GM18870 (cell line): Measurements from ENCODE around the gene GMIP.

Experiments
- ATAC-seq: cut with Tn5 transposase; IDR thresholded peaks from one replicate; pipeline ENCODE4 v1.9.1; 2021; ENCODE audit warnings: moderate library complexity; ENCODE audit not compliant: unreplicated experiment

GMIP gene

DNA sequence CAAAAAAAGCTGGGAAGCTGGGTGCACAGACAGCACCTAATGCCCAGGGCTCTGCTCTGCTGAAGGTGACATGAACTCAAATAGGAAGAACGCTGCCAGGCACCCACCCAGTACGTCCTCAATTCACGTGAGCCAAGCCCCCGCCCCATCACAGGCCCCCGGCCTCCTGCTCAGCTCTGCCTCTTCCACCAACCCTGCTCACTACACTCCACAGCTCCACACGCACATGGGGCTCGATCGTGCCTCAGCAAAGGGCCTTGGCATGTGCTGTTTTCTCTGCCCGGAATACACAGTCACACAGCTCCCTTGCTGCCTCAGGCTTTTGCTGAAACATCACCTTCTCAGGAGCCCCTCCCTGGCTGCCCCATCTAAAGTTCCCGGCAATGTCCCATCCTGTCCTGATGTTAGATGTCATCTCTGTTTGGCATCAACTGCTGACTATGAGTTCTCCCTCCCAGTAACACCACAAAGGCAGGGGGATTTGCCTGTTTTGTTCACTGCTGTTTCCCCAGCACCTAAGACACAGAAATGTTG, 17.8 kb upstream of the GMIP start:
- no peak for ATAC-seq

DNA sequence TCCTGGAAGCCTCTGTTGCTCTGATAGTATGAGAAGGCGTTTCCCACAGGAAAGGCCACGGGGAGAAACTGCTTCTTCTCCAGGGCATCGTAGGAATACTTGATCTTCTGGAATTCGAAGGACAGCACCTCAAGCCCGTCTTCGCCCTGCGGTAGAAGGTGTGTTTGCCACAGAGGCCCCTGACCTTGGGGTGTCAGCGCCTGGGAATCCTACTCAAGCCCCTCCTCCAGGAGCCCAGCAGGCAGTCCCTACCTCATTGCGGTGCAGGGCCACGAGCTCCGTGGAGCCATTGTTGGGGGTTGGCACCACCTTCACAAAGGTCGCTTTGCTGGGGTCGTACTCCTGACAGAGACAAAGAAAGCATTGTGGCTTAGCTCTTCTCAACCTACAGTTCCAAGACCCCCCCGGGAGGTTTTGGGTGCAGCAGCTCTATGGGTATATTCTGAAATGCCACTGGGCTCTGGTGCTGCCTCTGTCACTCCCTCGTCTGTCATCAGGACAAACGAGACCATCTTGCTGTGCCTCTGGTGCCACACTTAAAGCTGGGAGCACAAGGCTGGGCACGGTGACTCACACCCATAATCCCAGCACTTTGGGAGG, 16.3 kb upstream of the GMIP start:
- no peak for ATAC-seq

DNA sequence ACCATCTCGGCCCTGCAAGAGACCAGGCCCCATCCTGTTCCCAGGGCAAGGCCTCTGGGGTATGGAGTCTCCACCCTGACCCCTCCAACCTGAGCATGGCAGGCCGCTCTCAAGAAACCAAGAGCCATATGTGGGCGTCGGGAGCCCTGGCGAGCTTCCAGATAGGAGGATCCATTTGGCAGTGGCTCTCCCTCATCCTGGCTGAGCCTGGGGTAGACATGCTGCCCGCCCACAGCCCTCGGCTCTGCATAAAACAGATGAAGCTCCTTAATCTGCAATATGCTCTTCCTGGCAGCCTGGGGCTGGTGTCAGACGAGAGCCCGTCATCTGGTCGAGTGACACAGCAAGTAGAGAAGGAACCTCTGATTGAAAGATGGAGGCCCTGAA, 13.9 kb upstream of the GMIP start:
- ATAC-seq: no peak

DNA sequence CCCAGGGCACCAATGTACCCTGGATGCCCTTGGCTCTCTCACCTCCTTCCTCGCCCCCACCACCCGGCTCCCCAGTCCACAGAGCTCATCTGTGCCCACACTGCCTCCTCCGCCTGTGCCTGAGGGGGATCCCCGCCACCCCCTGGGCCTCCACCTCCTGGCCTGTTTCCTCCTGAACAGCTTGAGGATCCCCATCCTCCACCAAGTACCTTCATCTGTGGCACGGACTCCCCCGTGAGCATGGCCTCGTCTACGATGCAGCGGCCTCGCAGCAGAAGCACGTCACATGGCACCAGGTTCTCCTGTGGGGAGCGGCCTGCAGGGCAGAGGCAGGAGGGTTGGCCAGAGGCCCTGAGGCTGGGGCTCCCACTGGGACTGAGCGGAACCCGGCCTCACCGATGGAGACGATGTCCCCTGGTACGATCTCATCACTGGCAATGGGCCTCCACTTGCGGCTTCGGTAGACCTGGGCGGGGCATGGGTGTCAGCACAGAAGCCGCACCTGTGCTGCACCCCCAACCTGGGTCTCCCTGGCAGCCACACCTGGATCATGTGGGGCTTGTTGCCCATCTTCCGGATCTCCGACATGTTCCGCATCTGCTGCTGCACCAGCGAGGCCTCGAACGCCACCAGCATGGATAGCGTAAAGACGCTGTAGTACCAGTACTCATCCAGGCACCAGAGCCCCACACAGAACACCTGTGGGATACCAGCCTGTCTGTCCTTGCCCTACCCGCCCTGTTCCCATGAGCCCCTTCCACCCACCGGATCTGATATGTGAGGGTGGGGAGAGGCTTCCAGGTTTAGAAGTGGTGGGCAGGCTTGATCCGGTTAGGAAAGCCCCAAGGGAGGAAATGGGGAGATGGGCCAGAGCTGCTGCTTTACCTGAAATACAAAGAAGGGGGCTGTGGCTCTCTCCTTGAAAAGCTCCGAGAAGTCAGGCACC, 13.3 kb upstream of the GMIP start:
- no peak for ATAC-seq

DNA sequence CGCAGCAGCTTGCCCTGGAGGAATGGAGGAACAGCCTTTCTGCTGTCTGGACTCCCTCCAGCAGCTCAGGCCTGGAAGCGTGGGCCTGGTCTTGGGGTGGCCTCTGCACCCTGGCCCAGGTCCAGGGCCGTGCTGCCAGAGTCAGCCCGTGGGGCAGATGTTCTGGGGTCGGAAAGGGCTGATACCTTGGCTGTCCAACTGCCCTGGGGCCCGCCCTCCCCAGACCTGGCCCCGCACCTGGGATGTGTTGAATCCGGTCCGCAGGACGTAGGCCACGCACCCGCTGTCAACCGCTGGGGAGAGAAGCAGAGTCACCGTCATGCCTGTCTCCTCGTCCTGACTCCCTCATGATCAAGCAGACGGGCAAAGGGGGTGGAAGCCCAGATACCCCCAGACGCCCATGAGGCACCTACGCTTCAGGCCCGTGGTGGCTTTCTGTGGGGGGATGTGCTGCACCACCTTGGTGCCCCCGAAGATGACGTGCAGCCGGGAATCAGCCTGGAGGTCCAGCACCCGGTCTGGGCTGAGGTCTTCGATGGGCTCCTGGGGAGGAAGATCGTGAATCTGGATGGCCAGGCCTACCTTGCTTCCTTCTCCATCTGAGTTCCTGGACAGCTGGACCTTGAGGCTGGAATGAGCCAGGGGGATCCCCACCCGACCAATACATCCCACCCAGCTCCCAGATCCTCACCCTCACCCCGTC, 12.3 kb upstream of the GMIP start:
- no peak for ATAC-seq

DNA sequence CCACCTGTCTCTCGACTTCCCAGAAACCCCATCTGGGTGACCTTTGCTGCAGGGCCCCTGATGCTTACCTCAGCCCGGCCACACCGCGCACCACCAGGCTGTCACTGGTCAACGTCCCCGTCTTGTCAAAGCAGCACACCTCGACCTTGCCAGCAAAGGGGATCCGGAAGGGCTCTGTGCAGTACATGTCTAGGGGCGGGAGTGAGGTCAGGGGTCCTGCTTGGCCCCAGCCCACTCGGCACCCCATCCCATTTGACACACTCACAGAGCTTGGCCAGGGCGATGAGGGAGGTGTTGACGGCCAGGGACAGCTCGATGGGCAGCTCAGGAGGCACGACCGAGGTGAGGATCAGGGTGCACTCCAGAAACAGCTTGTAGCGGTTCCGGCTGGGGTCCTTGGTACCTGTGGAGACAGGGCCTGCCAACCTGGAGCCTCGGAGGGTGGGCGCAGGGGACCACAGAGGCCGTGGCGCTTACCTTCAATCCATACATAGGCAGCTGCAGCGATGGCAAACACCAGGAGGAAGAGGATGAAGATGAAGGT, 11.7 kb upstream of the GMIP start:
- no peak for ATAC-seq

DNA sequence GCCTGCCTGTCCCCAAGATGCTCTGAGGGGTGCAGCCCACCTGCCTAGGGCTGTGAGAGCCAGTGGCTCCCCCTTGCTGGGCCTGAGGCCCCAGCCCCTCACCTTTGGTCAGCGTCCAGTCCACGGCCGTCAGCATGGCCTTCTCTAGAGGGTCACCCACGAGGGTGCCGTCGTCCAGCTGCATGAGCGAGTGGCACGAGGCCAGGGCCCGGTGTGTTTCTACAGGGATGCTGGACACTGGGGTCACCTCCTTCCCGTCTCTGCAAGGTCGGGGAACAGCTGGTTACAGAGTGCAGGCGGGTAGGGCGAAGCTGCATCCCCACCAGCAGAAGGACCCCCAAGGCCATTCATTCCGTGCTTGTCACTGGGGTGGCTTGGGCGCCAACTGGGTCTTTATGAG, 11.0 kb upstream of the GMIP start:
- no peak for ATAC-seq

DNA sequence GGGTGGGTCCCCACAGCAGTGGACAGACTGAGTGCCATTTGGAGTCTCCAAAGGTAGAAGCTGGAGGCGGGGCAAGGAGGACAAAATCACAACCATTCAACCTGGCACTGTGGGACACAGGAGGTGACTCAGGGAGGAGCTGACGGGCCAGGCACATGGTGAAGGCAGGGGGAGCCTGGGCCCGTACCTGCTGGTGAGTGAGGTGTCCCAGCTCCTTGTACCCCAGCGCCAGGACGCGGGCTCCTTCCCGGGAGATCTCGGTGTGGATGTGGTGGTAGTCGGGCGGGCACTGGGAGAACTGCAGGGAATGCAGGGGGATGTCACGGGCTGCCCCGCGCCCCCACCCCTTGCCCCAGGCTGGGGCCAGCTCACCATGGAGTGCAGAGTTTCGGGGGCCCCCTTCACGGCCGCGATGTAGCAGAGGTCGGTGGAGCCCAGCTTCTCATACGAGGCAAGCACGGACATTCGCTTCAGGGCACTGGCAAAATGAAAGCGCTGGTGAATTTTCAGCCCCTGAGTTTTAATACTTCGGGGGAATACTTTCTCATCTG, 10.2 kb upstream of the GMIP start:
- no peak for ATAC-seq

DNA sequence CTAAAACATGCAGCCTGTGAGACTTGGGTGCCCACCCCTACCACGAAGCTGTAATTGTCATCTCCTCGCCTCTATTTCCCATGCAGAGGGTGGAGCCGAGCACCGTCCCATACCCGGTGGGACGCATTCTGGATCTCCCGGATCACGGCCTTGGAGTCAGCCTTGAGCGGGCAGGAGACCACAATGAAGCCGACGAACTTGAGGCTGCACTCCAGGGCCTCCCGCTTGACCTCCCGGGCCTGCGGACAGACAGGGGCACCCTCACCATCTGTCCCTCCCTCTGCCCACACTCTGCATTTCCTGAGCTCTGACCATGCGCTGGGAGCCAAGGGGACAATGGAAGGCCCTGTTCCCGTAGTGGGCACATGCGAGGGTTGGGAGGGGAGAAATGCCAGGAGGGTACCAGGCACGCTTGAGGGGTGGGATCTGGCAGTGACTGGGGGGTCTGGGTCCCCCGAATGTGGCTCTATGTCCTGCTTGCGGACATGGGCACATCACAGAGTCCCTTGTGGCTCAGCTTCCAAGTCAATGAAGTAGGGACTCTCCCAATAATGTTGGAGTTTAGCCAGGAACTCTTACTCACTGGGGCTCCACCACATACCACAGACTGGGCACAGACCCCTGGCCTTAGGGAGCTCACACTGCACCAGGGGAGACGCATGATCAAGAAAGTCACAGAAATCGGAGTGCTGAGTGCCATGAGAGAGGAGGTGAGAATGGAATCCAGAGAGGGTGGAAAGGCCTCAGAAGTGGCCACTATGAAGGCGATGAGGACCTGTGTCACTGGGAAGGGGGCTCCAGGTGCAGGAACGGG, 9.2 kb upstream of the GMIP start:
- no peak for ATAC-seq

DNA sequence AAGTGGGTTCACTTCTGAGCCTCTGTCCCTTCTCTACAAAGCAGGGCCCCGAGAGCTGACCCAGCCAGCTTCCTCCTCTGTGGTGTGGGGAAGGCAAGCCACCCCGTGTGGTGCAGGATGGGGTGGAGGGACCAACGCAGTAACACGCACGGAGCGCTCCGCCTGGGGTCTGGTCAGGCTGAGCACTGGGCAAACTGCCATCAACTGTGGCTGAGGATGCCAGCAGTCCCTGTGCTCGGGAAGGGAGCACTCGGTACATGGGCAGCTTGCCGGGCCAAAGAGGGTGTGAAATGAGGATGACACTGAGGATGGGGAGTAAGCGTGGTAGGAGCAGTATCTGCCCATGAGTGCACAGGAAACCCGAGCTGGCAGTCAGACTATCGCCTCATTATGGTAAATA, 7.6 kb upstream of the GMIP start:
- ATAC-seq: no peak

DNA sequence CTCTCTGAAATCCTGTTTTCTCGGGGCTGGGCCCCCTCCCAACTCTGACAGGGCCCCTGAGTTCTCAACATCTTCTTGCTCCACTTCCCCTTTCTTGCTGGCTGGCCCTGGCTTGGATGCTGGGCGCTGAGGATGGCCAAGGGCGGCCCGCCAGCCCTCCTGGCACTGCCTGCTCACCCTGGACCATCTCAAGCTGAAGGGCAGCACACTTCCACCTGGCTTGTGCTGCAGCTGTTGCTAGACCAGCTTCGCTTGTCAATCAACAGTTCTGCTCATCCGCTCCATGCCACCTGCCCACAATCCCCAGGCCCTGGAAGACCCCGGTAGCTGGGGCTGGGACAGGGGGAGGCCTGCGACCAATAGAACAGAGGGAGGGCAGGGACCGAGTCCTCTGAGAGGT, 6.9 kb upstream of the GMIP start:
- no peak for ATAC-seq

DNA sequence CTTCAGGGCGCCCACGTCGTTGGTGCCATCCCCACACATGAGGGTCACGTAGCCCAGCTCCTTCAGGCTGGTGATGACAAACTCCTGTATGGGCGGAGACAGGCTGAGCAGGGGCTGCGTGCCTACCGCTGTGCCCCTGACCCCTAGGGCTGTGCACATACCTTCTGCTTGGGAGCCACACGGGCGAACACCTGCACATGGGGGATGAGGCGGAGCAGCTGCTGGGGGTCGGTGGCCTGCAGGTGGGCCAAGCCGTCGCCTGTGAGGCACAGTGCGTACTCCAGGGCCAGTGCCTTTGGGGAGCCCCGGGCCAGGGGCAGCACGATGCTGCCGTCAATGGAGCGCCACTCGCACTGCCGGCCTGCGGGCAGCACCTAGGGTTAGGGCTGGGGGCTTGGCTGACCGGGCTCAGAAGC, 6.1 kb upstream of the GMIP start:
- no peak for ATAC-seq

DNA sequence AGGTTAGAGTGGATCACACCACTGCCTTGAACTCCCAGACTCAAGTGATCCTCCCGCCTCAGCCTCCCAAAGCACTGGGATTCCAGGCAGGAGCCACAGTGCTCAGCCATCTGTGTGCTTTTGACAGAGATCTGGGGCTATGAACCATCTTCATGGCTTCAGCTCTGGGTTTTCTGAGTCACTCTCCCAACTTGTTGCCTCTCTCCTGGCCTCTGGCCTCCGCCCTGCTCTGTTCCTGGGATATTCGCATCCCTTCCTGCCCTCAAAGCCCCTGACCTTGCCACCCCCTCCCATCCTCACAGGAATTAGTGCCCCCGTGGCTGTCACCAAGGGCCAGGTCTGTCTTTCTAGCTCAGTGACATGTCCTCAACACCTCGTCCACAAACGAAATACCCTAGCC, 5.7 kb upstream of the GMIP start:
- no peak for ATAC-seq

DNA sequence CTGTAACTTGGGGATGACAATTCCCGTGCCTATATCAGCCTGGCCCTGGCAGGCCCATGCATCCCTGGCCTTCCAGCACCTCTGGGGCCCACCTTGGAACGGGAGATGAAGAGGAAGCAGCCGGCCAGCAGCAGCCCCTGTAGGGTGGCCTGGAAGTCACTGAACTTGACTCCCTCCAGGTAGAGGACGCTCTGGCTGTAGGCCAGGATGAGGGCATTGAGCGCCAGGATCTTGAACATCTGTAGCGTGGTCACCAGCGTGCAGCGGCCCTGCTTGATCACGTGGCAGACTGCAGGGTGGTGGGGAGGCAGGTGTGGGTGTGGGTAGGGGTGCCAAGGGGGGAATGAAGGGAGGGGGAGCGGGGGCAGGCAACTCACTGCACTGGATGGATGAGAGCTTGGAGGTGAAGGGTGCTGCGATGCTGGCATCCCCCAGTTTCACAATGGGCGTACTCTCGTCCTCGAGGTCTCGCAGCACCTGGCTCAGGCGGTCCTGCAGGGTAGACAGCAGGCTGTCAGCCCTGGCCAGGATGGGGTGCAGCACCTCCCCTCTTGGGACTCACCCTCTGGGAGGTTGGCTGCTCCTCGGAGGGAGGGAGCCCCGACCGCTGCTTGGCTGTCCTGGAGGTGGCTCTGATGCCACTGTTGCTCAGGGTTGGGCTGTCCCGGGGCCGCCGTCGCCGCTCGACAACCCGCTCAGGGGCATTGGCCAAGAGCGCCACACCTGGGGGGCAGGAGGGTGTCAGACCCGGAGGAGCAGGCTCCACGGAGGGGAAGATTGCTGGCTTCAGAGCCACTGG, 3.8 kb upstream of the GMIP start:
- ATAC-seq: no peak

DNA sequence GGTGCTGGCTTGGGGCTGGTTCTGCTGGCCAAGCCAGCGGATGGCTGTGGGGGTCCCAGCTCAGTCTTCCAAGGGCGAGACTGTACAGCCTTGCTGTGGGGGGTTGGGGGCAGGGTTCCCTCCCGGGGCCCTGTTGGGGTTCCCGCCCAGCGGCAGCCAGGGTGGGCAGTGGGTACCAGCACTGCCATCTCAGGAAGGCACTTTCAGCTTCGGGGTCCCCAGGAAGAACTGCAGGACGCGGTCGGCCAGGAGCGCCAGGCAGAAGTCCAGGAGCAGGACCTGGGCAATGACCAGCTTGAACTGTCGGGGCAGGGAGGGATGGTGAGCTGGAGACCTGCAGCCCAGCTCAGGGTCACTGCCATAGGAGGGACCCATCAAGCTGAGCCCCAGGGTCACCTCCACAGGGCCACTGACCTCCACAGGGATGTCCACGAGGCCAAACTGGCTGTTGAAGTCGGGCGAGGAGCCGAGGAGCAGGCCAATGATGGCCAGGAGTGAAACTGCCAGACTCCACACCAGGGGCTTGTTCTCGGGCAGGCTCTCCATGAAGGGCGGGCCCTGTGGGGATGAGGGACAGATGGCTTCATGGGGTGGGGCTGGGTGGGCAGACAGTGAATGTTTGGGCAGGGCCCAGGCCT, 1.9 kb upstream of the GMIP start:
- no peak for ATAC-seq

DNA sequence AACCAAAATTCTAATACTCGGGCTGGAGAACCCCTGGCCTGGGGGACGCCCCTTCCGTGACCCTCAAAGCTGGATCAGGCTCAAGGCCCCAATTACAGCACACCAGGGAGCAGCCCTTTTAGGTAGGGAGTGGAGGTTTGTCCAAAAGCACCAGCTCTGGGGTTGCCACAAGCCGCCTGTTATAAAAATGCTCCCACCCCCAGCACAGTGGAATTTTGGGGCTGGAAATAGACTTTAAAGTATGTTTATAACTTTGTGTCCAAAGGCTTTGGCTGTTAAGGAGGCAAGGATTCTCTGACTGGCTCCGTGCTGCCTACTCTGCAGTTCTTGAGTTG, 564 bp upstream of the GMIP start:
- no peak for ATAC-seq

DNA sequence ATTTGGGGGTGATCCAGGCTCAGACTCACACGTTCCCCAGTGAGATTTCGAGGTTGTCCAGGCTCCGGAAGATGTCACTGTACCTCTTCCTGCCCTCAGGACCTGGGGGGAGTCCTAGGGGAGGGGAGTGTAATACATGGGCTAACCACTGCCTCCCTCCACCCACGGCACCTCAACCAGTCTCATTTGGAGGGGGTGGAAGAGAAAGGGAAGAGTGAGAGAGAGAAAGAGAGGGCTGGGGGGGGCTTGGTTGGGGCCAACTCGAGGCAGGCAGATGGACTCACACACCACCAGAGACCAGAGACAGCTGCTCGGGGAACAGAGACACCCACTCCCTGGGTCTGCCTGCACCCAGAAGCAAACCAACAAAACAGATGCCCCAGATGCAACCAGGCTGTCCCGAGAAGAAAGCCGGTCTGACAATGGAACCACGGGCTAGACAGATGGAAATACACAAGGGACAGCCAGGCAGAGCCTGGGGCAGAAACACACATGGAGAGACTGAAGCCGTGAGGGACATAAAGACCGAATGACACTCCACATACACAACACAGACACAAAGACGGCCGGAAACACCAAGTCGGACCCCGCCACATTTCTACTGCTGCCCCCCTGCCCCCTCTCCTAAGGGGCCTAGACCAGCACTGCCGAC, 825 bp downstream of the GMIP start:
- ATAC-seq: no peak

DNA sequence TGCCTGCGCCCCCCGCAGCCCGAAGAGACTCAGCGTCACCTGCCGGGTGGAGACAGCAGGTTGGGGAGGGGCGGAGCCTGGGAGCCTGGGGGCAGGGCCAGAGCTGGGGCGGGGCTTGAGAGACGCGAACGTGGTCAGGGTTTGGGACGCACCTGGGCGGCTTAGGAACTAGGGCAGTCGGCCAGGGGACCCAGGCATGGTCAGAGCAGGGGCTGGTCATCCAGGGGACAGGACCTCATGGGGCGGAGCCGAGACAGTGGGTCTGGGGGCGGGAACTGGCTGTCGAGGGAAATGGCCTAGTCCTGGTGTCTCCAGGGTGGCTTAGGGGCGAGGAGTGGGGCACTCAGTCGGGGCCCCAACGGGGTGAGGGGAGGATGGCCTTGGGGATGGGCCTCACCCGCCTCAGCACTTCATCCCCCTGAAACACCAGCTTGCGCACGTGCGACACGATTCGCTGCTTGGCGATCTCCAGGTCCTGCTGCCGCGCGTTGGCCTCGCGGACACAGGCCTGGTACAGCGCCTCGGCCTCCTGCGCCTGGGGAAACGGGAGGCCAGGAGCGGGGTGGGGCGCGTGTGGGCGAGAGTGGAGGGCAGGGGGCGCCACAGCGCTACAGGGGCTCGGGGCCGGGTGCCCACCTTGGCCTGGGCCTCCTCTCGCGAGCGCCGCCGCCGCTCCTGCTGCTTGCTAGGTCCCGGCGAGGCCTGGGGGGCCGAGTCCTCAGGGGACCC, 5.8 kb downstream of the GMIP start:
- no peak for ATAC-seq
